Medulla oblongata (tissue), 1 donor: Measurements from ENCODE around the gene LRCH3.

Source experiments
- DNase-seq: peaks from one replicate; pipeline ENCODE4 v3.0.0-alpha.2; 2015; ENCODE audit errors: extremely low spot score

Gene LRCH3

DNA sequence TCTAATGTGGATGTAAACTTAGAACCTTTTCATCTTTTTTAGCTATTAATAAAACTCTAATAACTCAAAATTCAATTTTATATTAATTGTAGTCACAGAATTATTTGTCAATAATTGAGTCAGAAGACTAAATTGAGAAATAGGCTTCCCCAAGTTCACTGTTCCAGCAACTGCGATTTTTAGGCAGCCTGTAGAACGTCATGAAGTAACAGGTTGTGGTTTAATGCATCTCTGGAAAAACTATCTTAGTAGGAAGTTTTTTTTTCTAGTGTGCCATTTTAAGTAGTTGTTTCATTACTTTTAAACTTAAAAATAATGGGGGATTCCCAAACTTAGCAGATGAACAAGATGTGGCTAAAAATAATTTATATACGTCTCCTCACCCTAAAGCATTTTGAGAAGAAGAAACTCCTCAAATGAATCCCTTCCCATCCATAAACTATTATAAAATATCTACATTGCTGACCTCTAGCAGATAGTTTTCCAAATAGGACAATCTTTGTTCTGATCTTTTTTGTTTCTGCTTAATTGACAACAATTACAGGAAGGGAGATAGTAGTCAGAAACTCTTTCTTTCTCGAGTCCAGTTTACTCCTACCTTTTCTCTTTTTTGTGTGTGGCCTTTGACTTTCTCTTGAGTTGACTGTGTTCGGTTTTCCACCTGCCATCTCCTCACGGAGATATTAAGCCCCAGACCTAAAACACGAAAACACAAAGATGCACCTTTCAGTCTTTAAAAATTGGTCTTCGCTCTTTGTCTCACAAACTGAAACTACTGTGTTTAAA is 43.1 kb downstream of the LRCH3 start:
- no peak for DNase-seq

DNA sequence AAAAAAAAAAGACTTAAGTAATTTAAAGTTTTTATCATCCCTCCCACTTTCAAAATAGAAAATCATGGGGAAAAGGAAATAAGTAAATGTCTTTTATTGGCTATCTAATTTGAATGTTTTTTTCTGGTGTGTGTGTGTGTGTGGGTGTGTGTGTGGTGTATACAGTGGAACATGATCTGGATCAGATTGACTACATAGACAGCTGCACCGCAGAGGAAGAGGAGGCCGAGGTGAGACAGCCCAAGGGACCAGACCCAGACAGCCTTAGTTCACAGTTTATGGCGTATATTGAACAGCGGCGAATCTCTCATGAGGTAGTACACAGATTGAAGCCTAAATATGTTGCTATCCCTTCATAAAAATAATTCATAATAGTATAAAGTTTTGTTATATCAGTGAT is 44.5 kb downstream of the LRCH3 start:
- DNase-seq: no peak

DNA sequence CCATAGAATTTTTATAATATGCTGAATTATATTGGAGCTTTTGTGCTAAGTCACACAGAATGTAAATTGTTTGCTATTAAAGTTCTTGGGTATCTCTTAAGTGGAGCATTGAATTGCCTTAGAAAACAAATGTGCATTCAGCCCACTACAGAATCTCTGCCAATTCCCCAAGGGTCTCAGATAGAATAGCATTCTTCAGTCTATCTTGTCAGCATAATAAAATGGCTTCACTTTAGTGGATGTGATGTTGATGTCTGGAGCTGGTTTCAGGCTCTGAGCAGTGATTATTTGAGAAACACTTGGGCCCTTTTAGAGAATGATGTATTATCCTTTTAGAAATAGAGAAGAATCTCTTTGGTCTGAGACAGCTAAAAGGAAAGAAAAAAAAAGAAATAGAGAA is 45.2 kb downstream of the LRCH3 start:
- DNase-seq: no peak

DNA sequence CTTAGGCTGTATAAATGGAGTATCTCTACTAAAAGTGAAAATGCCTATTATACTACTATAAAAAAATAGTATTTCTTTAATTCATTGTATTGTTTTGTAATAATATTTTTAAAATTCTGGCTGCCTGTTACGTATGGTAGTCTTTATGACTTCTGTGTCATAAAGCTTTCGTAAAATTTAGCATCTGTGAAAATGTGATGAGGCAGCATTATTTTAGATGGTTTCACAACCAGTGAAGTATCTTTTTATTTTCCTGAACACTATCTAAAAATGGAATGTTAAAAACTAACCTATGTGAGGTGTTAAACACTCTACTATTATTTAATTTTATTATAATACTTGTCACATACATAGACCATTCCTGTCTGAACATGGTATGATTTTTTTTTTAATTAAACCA is 46.2 kb downstream of the LRCH3 start:
- DNase-seq: no peak

DNA sequence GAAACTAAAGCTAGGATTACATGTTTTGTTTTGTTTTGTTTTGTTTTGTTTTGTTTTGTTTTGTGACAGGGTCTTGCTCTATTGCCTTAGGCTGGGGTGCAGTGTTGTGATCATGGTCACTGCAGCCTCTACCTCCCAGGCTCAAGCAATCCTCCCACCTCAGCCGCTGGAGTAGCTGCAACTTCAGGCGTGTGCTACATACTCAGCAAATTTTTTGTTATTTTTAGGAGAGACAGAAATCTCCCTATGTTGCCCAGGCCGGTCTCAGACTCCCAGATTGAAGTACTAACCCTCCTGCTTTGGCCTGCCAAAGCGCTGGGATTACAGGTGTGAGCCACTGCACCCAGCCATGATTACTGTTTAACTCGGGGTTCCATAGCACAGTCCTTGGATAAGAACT is 50.7 kb downstream of the LRCH3 start:
- DNase-seq: no peak

DNA sequence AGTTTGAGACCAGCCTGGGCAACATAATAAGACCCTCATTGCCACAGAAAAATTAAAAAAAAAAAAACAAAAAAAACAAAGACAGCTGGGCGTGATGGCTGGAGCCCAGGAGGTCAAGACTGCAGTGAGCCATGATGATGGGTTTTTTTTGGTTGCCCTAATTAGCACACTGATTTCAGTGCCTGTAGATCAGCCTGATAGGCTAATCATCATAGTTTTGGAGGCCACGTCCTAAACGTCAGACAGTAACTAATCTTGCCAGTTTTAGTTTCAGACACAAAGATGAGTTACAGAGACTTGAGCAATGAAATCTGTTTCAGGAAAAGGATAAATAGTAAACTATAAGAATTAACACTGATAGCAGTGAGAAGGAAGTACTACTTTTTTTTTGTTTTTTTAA is 55.4 kb downstream of the LRCH3 start:
- no peak for DNase-seq

DNA sequence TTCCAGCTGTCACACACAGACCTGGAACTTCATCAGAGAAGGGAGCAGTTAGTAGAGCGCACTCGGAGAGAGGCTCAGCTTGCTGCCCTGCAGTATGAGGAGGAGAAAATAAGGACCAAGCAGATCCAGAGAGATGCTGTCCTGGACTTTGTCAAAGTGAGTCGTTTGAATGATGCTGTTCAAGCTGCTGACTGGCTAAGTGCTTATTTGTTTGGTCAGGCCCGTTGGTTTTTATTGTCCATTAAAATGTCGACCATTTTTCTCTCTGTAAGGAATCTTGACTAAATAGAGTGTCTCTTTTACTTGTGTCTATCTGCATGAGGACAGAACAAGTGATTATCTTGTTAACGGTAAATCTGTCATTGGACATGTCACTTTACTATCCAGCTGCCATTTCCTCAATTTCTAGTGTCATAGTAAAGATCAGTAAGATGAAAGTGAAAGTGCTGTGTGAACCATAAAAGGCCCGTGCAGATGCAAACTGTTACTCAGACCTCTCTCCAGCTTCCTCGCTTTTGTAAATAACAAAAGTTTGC is 56.9 kb downstream of the LRCH3 start:
- DNase-seq: peak; percentile 53

DNA sequence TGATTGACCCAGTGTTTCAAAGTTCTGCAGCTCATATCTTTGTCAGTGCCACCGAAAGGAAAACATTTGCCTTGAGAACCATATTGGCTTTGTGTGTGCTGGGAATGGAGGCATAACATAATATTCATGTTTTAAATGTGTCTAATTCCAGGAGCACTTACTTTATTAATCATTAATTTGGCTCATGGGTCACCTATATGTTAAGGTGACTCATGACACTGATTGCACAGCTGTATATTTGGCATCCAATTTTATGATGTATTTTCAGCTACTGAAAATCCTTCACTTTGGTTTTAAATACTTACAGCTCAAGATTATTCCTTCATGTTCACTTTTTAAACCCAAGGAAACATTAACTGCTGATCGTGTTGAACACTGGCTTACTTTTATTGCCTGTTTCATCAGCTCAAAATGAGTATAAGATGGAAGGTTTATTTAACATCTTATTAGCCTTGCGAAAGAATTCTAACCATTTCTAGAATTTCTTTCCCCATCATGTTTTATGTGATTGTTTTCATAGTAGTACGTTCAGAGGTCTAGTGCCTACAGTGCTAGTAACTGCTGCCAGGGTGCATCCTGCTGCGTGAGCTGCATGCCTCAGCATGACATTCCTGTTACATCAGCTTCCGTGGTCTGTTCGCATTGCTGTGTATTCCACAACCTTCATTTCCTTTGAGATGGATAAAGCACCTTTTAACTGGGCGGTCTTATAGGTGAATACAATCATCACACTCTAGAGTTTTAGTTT is 63.7 kb downstream of the LRCH3 start:
- DNase-seq: no peak

DNA sequence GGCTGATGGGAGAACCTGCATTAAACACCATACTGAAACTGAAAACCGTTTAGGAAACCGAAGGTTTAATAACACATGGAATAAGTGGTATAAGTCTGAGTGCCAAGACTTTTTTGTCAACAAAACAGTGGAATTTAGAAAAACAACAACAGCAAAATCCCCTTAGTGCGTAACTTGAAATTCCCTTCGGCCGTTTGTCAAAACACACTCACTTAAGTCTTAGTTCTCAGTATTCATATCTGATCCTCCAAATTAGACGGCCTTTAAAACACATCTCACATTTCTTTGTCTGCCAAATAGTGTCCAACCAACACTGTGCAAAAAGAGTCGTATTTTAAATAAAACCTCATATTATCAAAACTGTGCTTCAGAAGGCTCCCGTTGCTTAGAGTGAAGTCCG is 64.5 kb downstream of the LRCH3 start:
- DNase-seq: no peak

DNA sequence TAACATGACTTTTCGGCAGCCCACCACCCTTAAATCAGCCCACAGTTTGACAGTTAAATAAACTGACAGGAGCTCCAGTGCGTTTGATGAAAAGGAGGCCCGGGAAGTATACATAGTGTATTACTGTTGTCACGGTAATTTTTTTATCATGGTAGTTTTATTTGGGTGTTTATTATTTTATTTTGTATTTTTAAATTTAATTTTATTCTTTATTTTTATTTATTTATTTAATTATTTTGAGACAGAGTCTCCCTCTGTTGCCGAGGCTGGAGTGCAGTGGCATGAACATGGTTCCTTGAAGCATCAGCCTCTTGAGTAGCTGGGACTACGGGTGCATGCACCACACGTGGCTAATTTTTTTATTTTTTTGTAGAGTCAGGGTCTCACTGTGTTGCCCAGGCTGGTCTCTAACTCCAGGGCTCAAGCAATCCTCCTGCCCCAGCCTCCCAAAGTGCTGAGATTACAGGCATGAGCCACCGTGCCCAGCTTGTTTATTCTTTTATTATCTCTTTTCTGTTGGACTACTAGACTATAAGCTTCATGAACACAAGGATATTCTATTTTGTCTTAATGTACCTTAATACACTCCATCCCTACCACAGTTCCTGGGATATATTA is 65.3 kb downstream of the LRCH3 start:
- no peak for DNase-seq

DNA sequence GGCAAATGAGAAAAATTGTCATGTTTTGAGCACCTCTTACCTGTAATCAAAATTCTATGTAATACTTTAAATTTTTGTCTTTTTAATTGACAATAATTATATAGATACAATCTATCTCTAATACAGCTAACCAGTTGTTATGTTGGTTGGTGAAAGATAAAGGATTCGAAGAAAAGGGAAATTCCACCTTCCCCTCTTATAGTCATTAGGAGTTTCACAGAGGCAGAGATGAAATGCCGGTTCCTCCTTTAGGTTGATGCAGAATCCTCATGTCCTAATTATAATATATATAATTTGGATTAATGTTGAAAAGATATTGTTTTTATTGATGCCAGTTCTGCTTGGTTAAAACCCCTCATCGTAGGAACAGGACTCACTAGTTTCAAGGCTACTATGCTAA is 67.1 kb downstream of the LRCH3 start:
- DNase-seq: no peak

DNA sequence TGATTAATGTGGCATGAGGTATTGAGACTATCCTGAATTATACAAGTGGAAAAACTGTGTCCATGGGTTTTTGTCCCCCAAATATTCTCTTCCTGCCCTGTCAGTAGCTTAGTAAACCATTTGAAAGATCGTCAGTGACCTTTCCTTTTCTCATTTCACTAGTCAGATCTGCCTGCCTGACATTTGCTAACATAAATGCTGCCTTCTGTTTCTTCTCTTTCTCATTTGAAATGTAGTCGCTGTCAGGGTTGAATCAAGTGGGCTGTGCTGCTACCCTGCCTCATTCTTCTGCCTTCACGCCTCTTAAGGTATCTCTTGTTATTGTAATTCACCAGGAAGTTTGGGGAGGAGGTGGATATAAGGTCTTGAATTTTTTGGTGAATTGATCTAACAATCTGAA is 67.5 kb downstream of the LRCH3 start:
- no peak for DNase-seq

DNA sequence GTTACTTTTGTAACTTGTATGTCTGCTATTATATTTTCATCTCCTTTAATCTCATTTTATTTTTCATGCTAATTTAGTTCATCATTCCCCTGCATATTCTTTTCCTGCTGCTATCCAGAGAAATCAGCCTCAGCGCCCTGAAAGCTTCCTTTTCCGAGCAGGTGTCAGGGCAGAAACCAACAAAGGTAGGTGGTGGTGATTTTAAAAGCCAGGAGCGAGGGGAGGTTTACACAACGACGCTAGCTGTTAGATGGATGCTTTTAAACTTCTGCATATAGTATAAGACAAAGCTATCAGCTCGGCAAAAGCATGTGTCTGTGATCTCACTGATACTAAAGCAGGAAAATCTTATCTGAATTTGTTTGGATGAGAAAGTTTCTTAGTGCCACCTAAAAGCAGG is 75.0 kb downstream of the LRCH3 start:
- no peak for DNase-seq

DNA sequence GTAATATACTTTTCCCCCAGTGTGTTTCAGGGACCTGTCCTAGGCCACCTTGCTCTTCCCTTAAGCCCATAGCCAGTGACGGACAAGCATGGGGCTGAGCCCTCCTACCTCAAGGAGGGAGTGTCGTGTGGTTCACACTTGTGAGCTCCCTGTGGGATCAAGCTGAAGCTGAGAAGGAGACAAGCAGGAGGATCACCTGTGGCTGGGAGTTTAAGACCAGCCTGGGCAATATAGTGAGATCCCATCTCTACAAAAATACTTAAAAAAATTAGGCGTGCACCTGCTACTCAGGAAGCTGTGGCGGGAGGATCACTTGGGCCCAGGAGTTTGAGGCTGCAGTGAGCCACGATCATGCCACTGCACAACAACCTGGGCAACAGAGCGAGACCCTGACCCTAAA is 82.3 kb downstream of the LRCH3 start:
- no peak for DNase-seq

DNA sequence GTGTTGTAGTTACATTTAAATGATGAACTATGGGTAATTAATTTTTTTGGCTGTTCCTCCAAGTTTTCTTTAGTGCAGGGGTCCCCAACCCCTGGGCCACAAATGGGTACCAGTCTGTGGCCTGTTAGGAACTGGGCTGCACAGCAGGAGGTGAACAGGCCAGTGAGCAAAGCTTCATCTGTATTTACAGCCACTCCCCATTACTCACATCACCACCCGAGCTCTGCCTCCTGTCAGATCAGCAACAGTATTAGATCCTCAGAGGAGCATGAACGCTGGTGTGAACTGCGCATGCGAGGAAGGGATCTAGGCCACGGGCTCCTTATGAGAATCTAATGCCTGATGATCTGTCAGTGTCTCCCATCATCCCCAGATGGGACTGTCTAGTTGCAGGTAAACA is 83.0 kb downstream of the LRCH3 start:
- DNase-seq: no peak

DNA sequence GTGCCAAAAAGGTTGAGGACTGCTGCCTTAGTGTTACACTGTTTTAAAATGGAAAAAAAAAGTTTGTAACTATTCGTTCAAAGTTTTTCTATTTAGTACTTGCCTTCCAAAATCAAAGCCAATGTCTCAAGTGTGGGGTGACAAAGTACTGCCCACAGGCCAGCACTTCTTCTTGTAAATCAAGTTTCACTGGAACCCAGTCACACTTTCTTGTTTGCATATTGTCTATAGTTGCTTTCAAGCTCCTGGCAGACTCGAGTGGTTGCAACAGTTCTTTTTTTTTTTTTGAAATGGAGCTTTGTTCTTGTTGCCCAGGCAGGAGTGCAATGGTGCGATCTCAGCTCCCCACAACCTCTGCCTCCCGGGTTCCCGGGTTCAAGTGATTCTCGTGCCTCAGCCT is 83.6 kb downstream of the LRCH3 start:
- peak; percentile 40 for DNase-seq

DNA sequence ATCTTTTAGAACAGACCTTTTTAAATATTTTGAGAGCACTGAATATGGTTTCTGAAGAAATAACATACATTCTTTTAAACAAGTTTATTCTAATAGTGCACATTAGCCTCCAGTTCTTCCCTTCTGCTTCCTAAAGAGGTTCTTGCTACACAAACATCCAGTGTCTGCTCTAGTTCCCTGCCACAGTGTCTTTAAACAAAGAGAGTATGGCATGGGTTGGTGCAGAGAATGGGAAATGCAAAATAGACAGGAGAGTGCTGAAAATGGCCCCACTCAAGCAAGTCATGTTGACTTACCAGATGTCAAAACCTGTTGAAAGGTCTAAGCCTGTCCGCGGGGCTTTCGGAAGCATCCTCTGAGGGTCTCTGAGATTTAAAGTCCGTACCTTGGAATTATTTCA is 86.8 kb downstream of the LRCH3 start:
- DNase-seq: peak; percentile 51

DNA sequence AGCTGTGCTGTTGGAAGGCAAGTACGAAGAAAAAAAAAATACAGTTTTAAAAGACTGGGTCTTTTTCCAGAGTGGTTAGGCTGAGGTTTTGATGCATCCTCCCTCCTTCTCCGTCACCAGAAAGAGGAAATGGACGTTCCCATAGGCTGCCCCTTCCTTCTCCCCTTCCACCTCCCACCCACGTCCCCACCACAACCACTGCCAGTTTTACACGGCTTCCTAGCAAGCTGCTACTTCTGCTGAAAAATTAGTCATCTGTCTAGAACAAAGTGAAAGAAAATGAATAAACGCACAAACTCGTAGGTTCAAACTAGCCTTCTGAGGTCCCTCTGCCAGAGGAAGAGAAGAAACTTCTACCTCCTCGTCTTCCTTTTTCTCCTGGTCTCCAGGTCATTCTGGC is 87.4 kb downstream of the LRCH3 start:
- DNase-seq: peak; percentile 22

DNA sequence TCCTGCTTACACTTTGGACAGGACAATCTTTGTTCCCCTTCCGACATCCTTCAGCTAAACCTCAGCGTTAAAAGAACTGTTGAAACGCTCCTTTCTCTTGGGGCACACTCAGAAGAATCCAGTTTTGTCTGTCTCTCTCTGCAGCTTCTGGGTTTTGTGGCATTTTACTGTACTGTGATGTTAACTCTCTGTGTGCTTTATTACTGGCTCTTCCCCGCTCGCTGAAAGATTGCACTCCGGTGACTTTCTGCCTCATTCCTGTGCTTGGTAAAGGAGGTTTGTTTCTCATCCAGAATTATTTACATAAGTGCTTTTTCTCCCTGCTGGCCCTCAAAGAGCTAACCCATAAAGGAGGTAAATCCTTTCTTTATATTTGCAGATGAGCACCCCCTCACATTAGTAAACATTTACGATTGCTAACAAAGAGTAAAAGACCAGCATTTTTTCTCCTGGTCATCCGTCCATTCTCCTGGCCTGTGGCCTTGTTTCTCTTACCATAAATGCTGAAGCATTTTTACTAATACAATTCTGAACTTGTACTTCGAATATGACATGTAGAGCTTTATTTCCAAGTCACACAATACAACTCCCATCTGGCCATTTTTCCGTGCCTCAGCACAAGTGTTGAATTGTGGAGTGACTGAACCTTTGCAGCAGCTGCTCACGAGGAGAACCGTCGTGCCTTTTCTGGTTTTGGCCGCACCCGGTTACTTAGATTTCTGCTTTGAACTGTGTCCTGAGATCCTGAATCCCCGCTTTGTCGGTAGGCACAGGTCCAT is 89.6 kb downstream of the LRCH3 start:
- DNase-seq: peak; percentile 52

DNA sequence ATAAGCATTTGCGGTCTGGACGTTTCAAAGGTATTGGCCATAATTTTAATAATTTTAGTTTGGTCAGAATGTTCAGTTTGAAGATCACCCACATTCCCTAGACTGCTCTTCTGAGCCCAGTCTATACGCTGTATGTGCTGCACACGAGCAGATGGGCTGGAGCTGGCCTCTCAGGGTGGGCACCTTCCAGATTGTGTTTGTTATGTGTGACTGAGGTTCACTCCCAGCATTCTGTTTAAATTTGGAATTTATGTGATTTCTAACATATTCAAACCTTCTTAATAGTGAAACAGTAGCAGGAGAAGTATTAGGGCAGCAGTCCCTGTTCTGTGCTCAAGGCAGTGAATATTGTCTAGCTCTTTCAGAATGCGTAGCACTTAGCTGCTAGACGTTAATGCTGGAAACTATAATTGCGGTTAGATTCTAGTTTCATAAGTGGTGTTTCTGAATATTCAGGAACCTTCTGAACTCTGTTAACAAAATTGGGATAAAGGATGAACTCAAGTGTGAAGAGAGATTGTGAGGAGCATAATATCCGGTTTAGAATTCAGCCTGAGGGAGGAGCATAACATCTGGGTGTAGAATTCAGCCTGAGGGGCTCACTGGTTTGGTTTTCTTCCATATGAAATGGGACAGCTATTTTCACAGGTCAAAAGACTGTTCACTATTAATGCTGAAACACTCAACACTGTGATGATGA is 90.4 kb downstream of the LRCH3 start:
- peak; percentile 14 for DNase-seq

DNA sequence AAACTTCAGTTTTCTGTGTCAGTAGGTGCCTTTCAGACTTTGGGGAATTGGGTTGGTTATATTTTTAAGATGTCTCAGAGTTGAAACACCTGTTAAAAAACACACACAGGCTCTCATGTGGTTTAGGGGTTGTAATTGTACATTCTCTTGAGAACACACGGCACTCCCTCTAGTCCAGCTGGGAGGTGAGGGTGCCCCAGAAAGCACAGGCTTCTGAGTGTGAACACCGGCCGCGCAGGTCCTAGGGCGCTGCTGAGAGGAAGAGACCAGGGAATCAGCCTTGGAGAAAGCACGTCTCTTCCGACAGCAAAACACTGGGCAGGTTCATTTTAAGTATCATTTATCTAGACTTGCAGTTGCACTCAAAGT is 90.9 kb downstream of the LRCH3 start:
- no peak for DNase-seq
